H54 (cell line): ENCODE measurements around the gene ZNF687.
"Not testable (repeated sequence)": the region's sequence is repeated elsewhere in the genome, so short reads cannot be mapped to it uniquely, and the experiment has no call there.

Experiments used
- DNase-seq: peaks from one replicate; pipeline ENCODE4 v3.0.0; 2011; ENCODE audit warnings: low spot score, mixed read lengths; ENCODE audit not compliant: insufficient read length
- FAIRE-seq: peaks from 3 replicates; lab custom pipeline; 2011; peaks lifted over from hg19 to GRCh38; lab: Jason Lieb, UNC
- POLR2A ChIP-seq: IDR thresholded peaks from 2 replicates; pipeline ENCODE4 v1.6.1; 2011; ENCODE audit warnings: low read depth, mild to moderate bottlenecking, low read length

Gene ZNF687

GRCh38 chr1:151259351-151259750, 22.7 kb upstream of the ZNF687 start:
- DNase-seq (no peak), FAIRE-seq (no peak)
- no peak for TF ChIP-seq POLR2A

GRCh38 chr1:151265446-151266236, 16.5 kb upstream of the ZNF687 start:
- no peak for DNase-seq
- no peak for FAIRE-seq
- no peak for TF ChIP-seq POLR2A

- TF ChIP-seq POLR2A, result no peak
- DNase-seq (no peak), FAIRE-seq (no peak)
These were observed 15.8 kb upstream of the ZNF687 start for GRCh38 chr1:151266315-151266714.

GRCh38 chr1:151266821-151267220, 15.3 kb upstream of the ZNF687 start:
- no peak for DNase-seq
- no peak for FAIRE-seq
- TF ChIP-seq POLR2A, result no peak

DNA sequence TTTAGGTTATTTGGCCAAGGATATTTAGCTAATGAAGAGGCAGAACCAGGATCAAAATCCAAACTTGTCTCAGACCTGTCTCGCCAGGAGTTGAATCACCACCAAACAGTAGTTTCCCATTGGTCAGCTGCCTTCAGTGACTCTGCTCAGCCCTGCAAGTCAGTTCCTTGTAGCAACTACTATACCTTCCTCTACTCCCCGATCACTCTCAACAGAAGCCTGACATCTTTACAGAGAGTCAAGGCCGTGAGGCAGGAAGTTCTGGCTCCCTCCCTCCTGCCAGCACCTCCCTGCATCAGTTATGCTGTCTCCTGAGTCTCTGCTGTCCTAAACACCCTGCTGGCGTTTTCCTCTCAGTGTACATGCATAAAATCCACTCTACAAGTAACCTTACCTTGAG, 14.3 kb upstream of the ZNF687 start:
- TF ChIP-seq POLR2A, result no peak
- FAIRE-seq, result no peak
- DNase-seq, result no peak

DNA sequence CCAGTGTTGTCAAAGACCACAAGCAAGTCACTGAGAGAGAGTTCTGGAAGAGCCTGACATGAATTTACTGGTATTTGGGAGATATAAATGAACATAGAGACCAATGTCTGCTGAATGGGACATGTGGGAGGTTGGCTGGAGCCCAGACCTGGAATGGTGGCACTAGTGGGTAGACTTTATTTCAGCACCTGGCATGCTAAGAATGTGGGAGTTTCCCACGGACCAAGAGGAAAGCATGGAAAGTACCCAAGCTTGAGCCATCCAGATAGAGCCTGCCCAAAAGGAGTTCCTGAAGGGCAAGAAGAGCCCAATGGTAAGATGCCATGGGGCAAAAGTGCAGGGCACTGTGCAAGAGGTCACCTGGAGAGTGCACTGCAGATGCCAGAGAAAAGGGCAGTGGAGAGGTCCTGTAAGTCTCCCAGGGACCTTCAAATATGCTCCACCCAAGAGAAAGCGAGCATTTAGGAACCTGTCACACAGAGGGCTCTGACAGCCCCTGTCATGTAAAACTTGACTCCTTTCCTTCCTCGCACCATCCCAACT, 8.1 kb upstream of the ZNF687 start:
- DNase-seq, result no peak
- no peak for FAIRE-seq
- TF ChIP-seq POLR2A, result no peak

- not testable (repeated sequence) for FAIRE-seq, DNase-seq
These were observed 6.8 kb upstream of the ZNF687 start for GRCh38 chr1:151275341-151275740.

GRCh38 chr1:151277249-151277648, 4.8 kb upstream of the ZNF687 start:
- TF ChIP-seq POLR2A, result no peak
- DNase-seq, result no peak
- FAIRE-seq, result no peak

- TF ChIP-seq POLR2A, result peak; percentile 60
- peak; percentile 96 for DNase-seq
- FAIRE-seq, result no peak
These were observed 702 bp upstream of the ZNF687 start for GRCh38 chr1:151281225-151281968.

DNA sequence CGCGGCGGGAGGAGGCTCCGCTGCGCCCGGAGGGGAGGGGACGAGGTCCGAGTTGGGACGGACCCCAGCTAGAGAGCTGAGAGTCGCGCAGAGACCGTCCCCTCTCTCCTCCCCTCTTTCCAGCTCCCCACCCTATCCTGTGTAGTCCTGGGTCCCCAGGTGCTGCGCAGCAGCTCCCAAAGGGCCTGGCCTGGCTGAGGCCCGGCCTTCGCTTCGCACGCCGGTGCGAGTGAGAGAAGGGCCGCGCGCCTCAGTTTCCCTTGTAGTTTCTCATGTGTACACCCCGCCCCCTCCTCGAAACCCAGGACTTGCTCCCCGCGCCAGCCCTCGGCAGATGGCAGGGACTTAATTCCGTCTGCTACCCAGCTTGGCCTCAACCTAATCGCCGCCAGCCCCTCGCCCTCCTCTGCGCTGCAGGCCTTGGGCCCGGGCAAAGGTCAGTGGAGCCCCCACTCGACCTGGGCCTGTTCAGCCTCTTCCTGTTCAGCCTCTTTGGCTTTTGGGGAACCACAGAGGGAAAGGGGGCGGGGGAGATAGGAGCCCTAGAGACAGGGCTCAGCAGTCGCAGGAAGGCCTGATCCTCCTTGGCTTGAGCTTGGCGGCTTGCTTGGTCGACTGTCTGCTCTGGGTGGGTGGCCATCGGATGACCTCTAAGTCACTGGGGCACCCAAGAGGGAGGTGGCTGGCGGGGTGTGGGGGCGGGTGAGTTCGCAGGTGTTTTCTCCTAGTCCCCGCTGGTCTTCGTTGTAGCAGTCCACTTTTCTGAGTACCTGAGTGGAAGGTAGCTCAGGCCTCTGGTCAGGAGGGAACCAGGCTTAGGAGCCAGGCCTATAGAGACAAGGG, 1.0 kb downstream of the ZNF687 start:
- FAIRE-seq (no peak), DNase-seq (no peak)
- TF ChIP-seq POLR2A, result 0 out of 2 replicates have a peak, but pooled peaks have one; percentile 8

- DNase-seq, result no peak
- no peak for FAIRE-seq
- TF ChIP-seq POLR2A, result no peak
These were observed 2.0 kb downstream of the ZNF687 start for GRCh38 chr1:151284013-151284577.

GRCh38 chr1:151286619-151287340, 4.7 kb downstream of the ZNF687 start:
- DNase-seq (no peak), FAIRE-seq (no peak)
- no peak for TF ChIP-seq POLR2A

GRCh38 chr1:151287341-151287699, 5.2 kb downstream of the ZNF687 start:
- DNase-seq, result no peak
- no peak for TF ChIP-seq POLR2A
- FAIRE-seq, result no peak
